ENCODE results near the gene CELSR2.

CELSR2 gene

GRCh38 chr1:109235137-109235536 lies 14.2 kb upstream of the CELSR2 start:
- no peak overlapping the region for H3K27ac ChIP-seq
- no peak for TF ChIP-seq CTCF (IDR thresholded peaks at IDR 0.05)
- TF ChIP-seq ZFX (IDR thresholded peaks at IDR 0.05; ENCODE audit: borderline replicate concordance), result no peak

- H3K27ac ChIP-seq, result no peak overlapping the region
- TF ChIP-seq ZFX (IDR thresholded peaks at IDR 0.05; ENCODE audit: borderline replicate concordance) (no peak), CTCF (IDR thresholded peaks at IDR 0.05) (no peak)
Measured at GRCh38 chr1:109237512-109237911, 11.8 kb upstream of the CELSR2 start.

- H3K27ac ChIP-seq, result no peak overlapping the region
- TF ChIP-seq CTCF (IDR thresholded peaks at IDR 0.05), result no peak
- no peak for TF ChIP-seq ZFX (IDR thresholded peaks at IDR 0.05; ENCODE audit: borderline replicate concordance)
Measured at GRCh38 chr1:109238382-109238781, 11.0 kb upstream of the CELSR2 start.

- no peak for TF ChIP-seq ZFX (IDR thresholded peaks at IDR 0.05; ENCODE audit: borderline replicate concordance)
- H3K27ac ChIP-seq, result peak overlapping the region; percentile 60; the same call in 1 of the 2 replicates
Measured at GRCh38 chr1:109239047-109239408, 10.3 kb upstream of the CELSR2 start.

- peak overlapping the region; percentile 60 for H3K27ac ChIP-seq
- TF ChIP-seq ZFX (IDR thresholded peaks at IDR 0.05; ENCODE audit: borderline replicate concordance), result no peak
- peak; percentile 79 for TF ChIP-seq CTCF (IDR thresholded peaks at IDR 0.05)
Measured at GRCh38 chr1:109239409-109240068, 9.8 kb upstream of the CELSR2 start.

GRCh38 chr1:109240158-109241152 lies 8.9 kb upstream of the CELSR2 start:
- TF ChIP-seq ZFX (IDR thresholded peaks at IDR 0.05; ENCODE audit: borderline replicate concordance) (no peak), CTCF (IDR thresholded peaks at IDR 0.05) (no peak)
- H3K27ac ChIP-seq, result peak overlapping the region; percentile 60

- no peak overlapping the region for H3K27ac ChIP-seq
- no peak for TF ChIP-seq CTCF (IDR thresholded peaks at IDR 0.05)
- no peak for TF ChIP-seq ZFX (IDR thresholded peaks at IDR 0.05; ENCODE audit: borderline replicate concordance)
Measured at GRCh38 chr1:109241344-109241743, 8.0 kb upstream of the CELSR2 start.
